Activated CD4-positive, alpha-beta T cell treated with anti-CD3 and anti-CD28 coated beads for 4 hours (primary cell): Measurements from ENCODE around the gene RNF157.
A peak's percentile ranks its signal among the peaks of the same experiment; 100 is the strongest.

Source experiments
- DNase-seq, 2 donors: peaks; one replicate each; pipeline ENCODE4 v3.0.0-alpha.2; 2020

The RNF157 gene

GRCh38 chr17:76154936-76155845 lies 85.1 kb downstream of the RNF157 start:
- DNase-seq, result no peak

GRCh38 chr17:76154292-76154691 lies 86.0 kb downstream of the RNF157 start:
- DNase-seq, result no peak

GRCh38 chr17:76153640-76154039 lies 86.7 kb downstream of the RNF157 start:
- no peak for DNase-seq

- DNase-seq, result no peak
Measured at GRCh38 chr17:76153202-76153601, 87.1 kb downstream of the RNF157 start.

- DNase-seq, result no peak
Measured at GRCh38 chr17:76152591-76152990, 87.7 kb downstream of the RNF157 start.

GRCh38 chr17:76151896-76152454 lies 88.3 kb downstream of the RNF157 start:
- no peak for DNase-seq

- DNase-seq, result no peak
Measured at GRCh38 chr17:76150712-76151622, 89.3 kb downstream of the RNF157 start.

GRCh38 chr17:76149214-76149613 lies 91.1 kb downstream of the RNF157 start:
- DNase-seq, result no peak

GRCh38 chr17:76148015-76148326 lies 92.3 kb downstream of the RNF157 start:
- DNase-seq, result no peak

GRCh38 chr17:76147211-76148014 lies 92.9 kb downstream of the RNF157 start:
- no peak for DNase-seq

- no peak for DNase-seq
Measured at GRCh38 chr17:76146053-76146851, 94.0 kb downstream of the RNF157 start.

- DNase-seq, result peak; percentile 42 to 47
Measured at GRCh38 chr17:76145231-76146052, 94.9 kb downstream of the RNF157 start.

- no peak for DNase-seq
Measured at GRCh38 chr17:76142585-76143041, 97.7 kb downstream of the RNF157 start.

GRCh38 chr17:76142039-76142584 lies 98.2 kb downstream of the RNF157 start:
- DNase-seq, result no peak

GRCh38 chr17:76141212-76142038 lies 98.9 kb downstream of the RNF157 start, which contains the start of gene FOXJ1:
FOXJ1 (minus strand) TSS chr17:76141245; CDS start chr17:76140395, 850 bp downstream.
- DNase-seq, result peak; percentile 85 to 88

- DNase-seq, result no peak
Measured at GRCh38 chr17:76140661-76141211, 99.6 kb downstream of the RNF157 start.

GRCh38 chr17:76139801-76140660 lies 100.3 kb downstream of the RNF157 start:
- DNase-seq, result peak; percentile 29 to 32
